Cardiac fibroblast (primary cell): ENCODE data around the gene ZNF783.
"Not testable (repeated sequence)": the region's sequence is repeated elsewhere in the genome, so short reads cannot be mapped to it uniquely, and the experiment has no call there.

Experiments
- DNase-seq, 2 donors: peaks; one replicate each; pipeline versions ENCODE4 v3.0.0 to v3.0.0-alpha.2; 2010; ENCODE audit warnings: low read depth in 2 of 2
- H3K4me3 ChIP-seq, 2 donors: replicated peaks in 1 of 2; 1 replicate in 1 of 2; 2 replicates in 1 of 2; pipeline ENCODE4 v1.5.1; 2011; ENCODE audit warnings: low read depth in 2 of 2, low read length in 2 of 2, mild to moderate bottlenecking in 2 of 2, moderate library complexity in 1 of 2
- CTCF ChIP-seq: IDR thresholded peaks from one replicate; pipeline ENCODE4 v1.5.1; 2011; ENCODE audit warnings: low read depth, mild to moderate bottlenecking, low read length, inconsistent platforms

The ZNF783 gene

DNA sequence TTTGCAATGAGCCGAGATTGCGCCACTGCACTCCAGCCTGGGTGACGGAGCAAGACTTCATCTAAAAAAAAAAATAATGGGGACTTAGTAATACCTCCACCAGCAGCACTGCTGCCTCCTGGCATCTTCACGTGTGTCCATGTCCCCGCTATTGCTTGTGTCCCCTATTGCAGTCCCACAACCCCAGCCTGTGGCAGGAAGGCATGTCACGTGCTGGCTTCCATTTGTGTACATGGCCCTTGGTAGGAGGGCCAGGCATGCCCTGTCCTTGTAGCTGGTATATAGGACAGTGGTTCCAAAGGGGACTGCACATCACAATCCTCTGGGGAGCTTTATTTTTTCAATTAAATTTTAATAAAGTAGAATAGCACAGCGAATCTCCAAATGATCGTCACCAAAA, 5.7 kb downstream of the ZNF783 start:
- no peak for TF ChIP-seq CTCF
- no peak overlapping the region for H3K4me3 ChIP-seq
- no peak for DNase-seq

- H3K4me3 ChIP-seq, DNase-seq: not testable (repeated sequence)
These were observed 12.4 kb downstream of the ZNF783 start for GRCh38 chr7:149274424-149274823.

DNA sequence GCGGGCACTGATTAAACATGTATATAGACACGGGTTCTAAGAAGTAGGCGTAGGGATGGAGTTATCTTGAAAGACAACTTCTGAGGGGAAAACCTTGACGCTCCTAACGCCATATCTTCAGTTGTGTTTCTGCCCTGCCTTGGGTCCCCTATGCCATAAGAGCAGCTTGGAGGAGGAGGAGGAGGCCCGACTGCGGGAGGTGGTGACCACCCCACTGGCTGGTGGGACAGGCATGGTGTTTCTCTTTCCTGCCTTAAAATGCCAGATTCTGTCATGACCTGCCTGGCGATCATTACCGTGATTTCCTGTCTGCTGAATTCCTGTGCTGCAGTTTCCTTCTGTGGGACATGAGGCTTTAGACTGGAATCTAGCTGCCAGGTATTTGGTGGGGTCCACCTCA, 15.9 kb downstream of the ZNF783 start:
- DNase-seq, result no peak
- H3K4me3 ChIP-seq, result no peak overlapping the region
- TF ChIP-seq CTCF, result no peak

- DNase-seq, result no peak
- no peak overlapping the region for H3K4me3 ChIP-seq
- no peak for TF ChIP-seq CTCF
These were observed 16.4 kb downstream of the ZNF783 start for GRCh38 chr7:149278396-149278795.

GRCh38 chr7:149279111-149279743, 17.2 kb downstream of the ZNF783 start:
- H3K4me3 ChIP-seq, result no peak overlapping the region
- DNase-seq, result no peak
- no peak for TF ChIP-seq CTCF

GRCh38 chr7:149280151-149280550, 18.2 kb downstream of the ZNF783 start:
- no peak for DNase-seq
- TF ChIP-seq CTCF, result no peak
- no peak overlapping the region for H3K4me3 ChIP-seq

GRCh38 chr7:149280661-149281507, 18.9 kb downstream of the ZNF783 start:
- DNase-seq, result no peak
- no peak for TF ChIP-seq CTCF
- no peak overlapping the region for H3K4me3 ChIP-seq
